Measurements from ENCODE around the gene EMILIN3.

Gene EMILIN3

GRCh38 chr20:41359541-41360011 lies 7.0 kb downstream of the EMILIN3 start:
- Histone ChIP-seq H3K9ac (no peak overlapping the region), H3K4me1 (peaks cover 8% of the 10 kb centered on the region), H3K9me3 (ENCODE audit: control insufficient read depth, low read length) (no peaks in the 10 kb centered on the region), H3K27ac (no peak overlapping the region), H3K4me2 (ENCODE audit: low read length) (no peak overlapping the region), H3K4me3 (ENCODE audit: low read depth, low read length) (no peak overlapping the region), H3K27me3 (ENCODE audit: control insufficient read depth, insufficient read depth, low read length) (no peaks in the 10 kb centered on the region), H3K36me3 (ENCODE audit: control insufficient read depth, insufficient read depth, low read length) (no peaks in the 10 kb centered on the region), H2AFZ (no peak overlapping the region), H3K79me2 (no peaks in the 10 kb centered on the region)
- TF ChIP-seq CTCF (IDR thresholded peaks at IDR 0.05): no peak

GRCh38 chr20:41358717-41359116 lies 7.9 kb downstream of the EMILIN3 start:
- no peak overlapping the region for H3K4me3 ChIP-seq (ENCODE audit: low read depth, low read length)
- H3K79me2 ChIP-seq: no peaks in the 10 kb centered on the region
- H2AFZ ChIP-seq: no peak overlapping the region
- no peaks in the 10 kb centered on the region for H3K27me3 ChIP-seq (ENCODE audit: control insufficient read depth, insufficient read depth, low read length)
- no peak overlapping the region for H3K9ac ChIP-seq
- H3K4me1 ChIP-seq: peaks cover 8% of the 10 kb centered on the region
- no peak overlapping the region for H3K4me2 ChIP-seq (ENCODE audit: low read length)
- H3K27ac ChIP-seq: no peak overlapping the region
- TF ChIP-seq CTCF (IDR thresholded peaks at IDR 0.05): no peak
- H3K36me3 ChIP-seq (ENCODE audit: control insufficient read depth, insufficient read depth, low read length): no peaks in the 10 kb centered on the region
- no peaks in the 10 kb centered on the region for H3K9me3 ChIP-seq (ENCODE audit: control insufficient read depth, low read length)

GRCh38 chr20:41358230-41358629 lies 8.4 kb downstream of the EMILIN3 start:
- H3K4me2 ChIP-seq (ENCODE audit: low read length): no peak overlapping the region
- no peaks in the 10 kb centered on the region for H3K27me3 ChIP-seq (ENCODE audit: control insufficient read depth, insufficient read depth, low read length)
- TF ChIP-seq CTCF (IDR thresholded peaks at IDR 0.05): no peak
- no peak overlapping the region for H3K27ac ChIP-seq
- no peaks in the 10 kb centered on the region for H3K36me3 ChIP-seq (ENCODE audit: control insufficient read depth, insufficient read depth, low read length)
- peaks cover 8% of the 10 kb centered on the region for H3K4me1 ChIP-seq
- H3K9ac ChIP-seq: no peak overlapping the region
- no peaks in the 10 kb centered on the region for H3K79me2 ChIP-seq
- H3K9me3 ChIP-seq (ENCODE audit: control insufficient read depth, low read length): no peaks in the 10 kb centered on the region
- no peak overlapping the region for H3K4me3 ChIP-seq (ENCODE audit: low read depth, low read length)
- no peak overlapping the region for H2AFZ ChIP-seq

GRCh38 chr20:41357424-41358163 lies 9.0 kb downstream of the EMILIN3 start:
- H3K4me2 ChIP-seq (ENCODE audit: low read length): no peak overlapping the region
- no peak for TF ChIP-seq CTCF (IDR thresholded peaks at IDR 0.05)
- no peaks in the 10 kb centered on the region for H3K79me2 ChIP-seq
- H2AFZ ChIP-seq: no peak overlapping the region
- H3K36me3 ChIP-seq (ENCODE audit: control insufficient read depth, insufficient read depth, low read length): no peaks in the 10 kb centered on the region
- H3K27me3 ChIP-seq (ENCODE audit: control insufficient read depth, insufficient read depth, low read length): no peaks in the 10 kb centered on the region
- H3K9me3 ChIP-seq (ENCODE audit: control insufficient read depth, low read length): no peaks in the 10 kb centered on the region
- H3K27ac ChIP-seq: no peak overlapping the region
- H3K4me3 ChIP-seq (ENCODE audit: low read depth, low read length): no peak overlapping the region
- H3K9ac ChIP-seq: no peak overlapping the region
- H3K4me1 ChIP-seq: peaks cover 6% of the 10 kb centered on the region

- Histone ChIP-seq H3K4me2 (ENCODE audit: low read length) (no peak overlapping the region), H3K79me2 (no peaks in the 10 kb centered on the region), H3K27ac (no peak overlapping the region), H3K27me3 (ENCODE audit: control insufficient read depth, insufficient read depth, low read length) (no peaks in the 10 kb centered on the region), H2AFZ (no peak overlapping the region), H3K4me1 (no peaks in the 10 kb centered on the region), H3K9me3 (ENCODE audit: control insufficient read depth, low read length) (no peaks in the 10 kb centered on the region), H3K4me3 (ENCODE audit: low read depth, low read length) (no peak overlapping the region), H3K36me3 (ENCODE audit: control insufficient read depth, insufficient read depth, low read length) (no peaks in the 10 kb centered on the region), H3K9ac (no peak overlapping the region)
- TF ChIP-seq CTCF (IDR thresholded peaks at IDR 0.05): no peak
Observed at GRCh38 chr20:41356951-41357350, 9.7 kb downstream of the EMILIN3 start.

All from parathyroid adenoma (tissue), 2 donors.